RWPE1 (cell line): ENCODE results near the gene SLC6A18.

Experiments
- CTCF ChIA-PET: fragments of 350-600 bp; sonication (Branson Sonifier 250); formaldehyde crosslinking; extraction: SDS; loops from one replicate; lab custom pipeline; 2021; lab: Yijun Ruan, JAX
- POLR2A ChIA-PET: fragments of 400-600 bp; formaldehyde crosslinking; extraction: SDS; loops from one replicate; lab custom pipeline; 2020; ENCODE audit warnings: antibody characterized with exemption; ENCODE audit not compliant: low non-redundant PET; lab: Yijun Ruan, JAX
- DNase-seq: peaks from one replicate; pipeline ENCODE4 v3.0.0; 2012; ENCODE audit warnings: low spot score
- H3K27ac ChIP-seq: fragments of 450-650 bp; 2 replicates; pipeline ENCODE4 v1.5.1; 2017
- CTCF ChIP-seq: fragments of 450-650 bp; conservative IDR thresholded peaks from 2 replicates; pipeline ENCODE4 v1.5.1; 2017; ENCODE audit warnings: low read depth, mild to moderate bottlenecking

SLC6A18 gene

GRCh38 chr5:1225081-1225480, at the start of gene SLC6A18:
SLC6A18 (plus strand) TSS chr5:1225381; CDS start chr5:1225478, 97 bp downstream.
- H3K27ac ChIP-seq: no peak within 1 kb of the TSS
- DNase-seq: no peak
- no peak for TF ChIP-seq CTCF
- POLR2A ChIA-PET: no interaction called here
- CTCF ChIA-PET: no interaction called here

- CTCF ChIA-PET: interaction anchor here (0.6 kb wide), 1 partner anchor 252 kb away, joined by 3 read pairs; no protein-coding TSS in a partner anchor
- no peak for TF ChIP-seq CTCF
- POLR2A ChIA-PET: no interaction called here
Observed at GRCh38 chr5:1175801-1176472, 49.2 kb upstream of the SLC6A18 start.

GRCh38 chr5:1176473-1177391, 48.4 kb upstream of the SLC6A18 start:
- H3K27ac ChIP-seq: no peak overlapping the region
- ChIA-PET POLR2A (no interaction called here), CTCF (interaction anchor here (0.6 kb wide), 1 partner anchor 253 kb away, joined by 3 read pairs; no protein-coding TSS in a partner anchor)
- DNase-seq: no peak
- no peak for TF ChIP-seq CTCF

More at GRCh38 chr5:1175801-1176472, 49.2 kb upstream of the SLC6A18 start:
- H3K27ac ChIP-seq: no peak overlapping the region
- DNase-seq: no peak

GRCh38 chr5:1177826-1178528, 47.2 kb upstream of the SLC6A18 start:
- POLR2A ChIA-PET: no interaction called here
- no peak for TF ChIP-seq CTCF
- no peak for DNase-seq
- H3K27ac ChIP-seq: no peak overlapping the region
- CTCF ChIA-PET: no interaction called here

- no peak for DNase-seq
- ChIA-PET POLR2A (no interaction called here), CTCF (no interaction called here)
- H3K27ac ChIP-seq: no peak overlapping the region
- TF ChIP-seq CTCF: no peak
Observed at GRCh38 chr5:1178529-1179382, 46.4 kb upstream of the SLC6A18 start.

- CTCF ChIA-PET: no interaction called here
- POLR2A ChIA-PET: no interaction called here
- no peak overlapping the region for H3K27ac ChIP-seq
- TF ChIP-seq CTCF: no peak
- DNase-seq: no peak
Observed at GRCh38 chr5:1179383-1179715, 45.8 kb upstream of the SLC6A18 start.
